ENCODE measurements around the gene MTARC1.

The MTARC1 gene

GRCh38 chr1:220806408-220806807, 19.7 kb downstream of the MTARC1 start:
- no peak overlapping the region for H3K4me3 ChIP-seq (ENCODE audit: low read depth, low read length)
- no peak for TF ChIP-seq CTCF (IDR thresholded peaks at IDR 0.05; ENCODE audit: insufficient read depth, low read length, missing control alignments)
- CTCF ChIA-PET = interaction anchor here (0.6 to 1.8 kb wide), 8 partner anchors 8 to 1649 kb away, joined by 3 to 6 read pairs (median 4); partner anchors contain the start of gene MTARC1
- POLR2A ChIA-PET = no interaction called here
- DNase-seq (ENCODE audit: low read depth, low spot score) = no peak

GRCh38 chr1:220807726-220808125, 21.0 kb downstream of the MTARC1 start:
- no peak overlapping the region for H3K4me3 ChIP-seq (ENCODE audit: low read depth, low read length)
- CTCF ChIA-PET = interaction anchor here (0.9 to 1.8 kb wide), 7 partner anchors 10 to 1648 kb away, joined by 3 to 6 read pairs (median 4); partner anchors contain the start of gene MTARC1
- no peak for DNase-seq (ENCODE audit: low read depth, low spot score)
- POLR2A ChIA-PET = no interaction called here
- no peak for TF ChIP-seq CTCF (IDR thresholded peaks at IDR 0.05; ENCODE audit: insufficient read depth, low read length, missing control alignments)

- no peak for TF ChIP-seq CTCF (IDR thresholded peaks at IDR 0.05; ENCODE audit: insufficient read depth, low read length, missing control alignments)
- H3K4me3 ChIP-seq (ENCODE audit: low read depth, low read length) = no peak overlapping the region
- ChIA-PET CTCF (interaction anchor here (0.7 to 3.5 kb wide), 13 partner anchors 8 to 628 kb away, joined by 3 to 31 read pairs (median 5); partner anchors contain the start of gene MTARC1), POLR2A (no interaction called here)
- no peak for DNase-seq (ENCODE audit: low read depth, low spot score)
Observed at GRCh38 chr1:220808345-220809186, 21.9 kb downstream of the MTARC1 start.

GRCh38 chr1:220809187-220809550, 22.5 kb downstream of the MTARC1 start:
- no peak overlapping the region for H3K4me3 ChIP-seq (ENCODE audit: low read depth, low read length)
- ChIA-PET CTCF (interaction anchor here (0.7 to 3.5 kb wide), 16 partner anchors 9 to 626 kb away, joined by 3 to 38 read pairs (median 5); no protein-coding TSS in a partner anchor), POLR2A (no interaction called here)
- no peak for TF ChIP-seq CTCF (IDR thresholded peaks at IDR 0.05; ENCODE audit: insufficient read depth, low read length, missing control alignments)
- no peak for DNase-seq (ENCODE audit: low read depth, low spot score)

- CTCF ChIA-PET = interaction anchor here (0.6 to 3.5 kb wide), 29 partner anchors 9 to 1646 kb away, joined by 3 to 38 read pairs (median 5); partner anchors contain the start of gene MTARC1
- POLR2A ChIA-PET = interaction anchor here (0.7 kb wide), 1 partner anchor 65 kb away, joined by 3 read pairs; no protein-coding TSS in a partner anchor
- no peak for TF ChIP-seq CTCF (IDR thresholded peaks at IDR 0.05; ENCODE audit: insufficient read depth, low read length, missing control alignments)
- no peak overlapping the region for H3K4me3 ChIP-seq (ENCODE audit: low read depth, low read length)
- no peak for DNase-seq (ENCODE audit: low read depth, low spot score)
Observed at GRCh38 chr1:220809704-220810103, 23.0 kb downstream of the MTARC1 start.

GRCh38 chr1:220810179-220810653, 23.5 kb downstream of the MTARC1 start:
- ChIA-PET POLR2A (interaction anchor here (0.7 kb wide), 1 partner anchor 65 kb away, joined by 3 read pairs; no protein-coding TSS in a partner anchor), CTCF (interaction anchor here (0.6 to 3.5 kb wide), 31 partner anchors 9 to 1645 kb away, joined by 3 to 38 read pairs (median 5); partner anchors contain the start of gene MTARC1)
- peak overlapping the region; percentile 44 for H3K4me3 ChIP-seq (ENCODE audit: low read depth, low read length)
- peak; percentile 95 for TF ChIP-seq CTCF (IDR thresholded peaks at IDR 0.05; ENCODE audit: insufficient read depth, low read length, missing control alignments)
- no peak for DNase-seq (ENCODE audit: low read depth, low spot score)

All from AG04449 (cell line).